ENCODE measurements around the gene SIAH3.

- TF ChIP-seq POLR2AphosphoS5 (IDR thresholded peaks at IDR 0.05; ENCODE audit: low read depth, low read length) (no peak), SIN3A (IDR thresholded peaks at IDR 0.05; ENCODE audit: borderline replicate concordance, insufficient read depth, low read length) (no peak), REST (IDR thresholded peaks at IDR 0.05; ENCODE audit: insufficient read depth in 1 of 2, low read depth in 2 of 2, low read length in 2 of 2) (no peak), TAF1 (IDR thresholded peaks at IDR 0.05; ENCODE audit: borderline replicate concordance, insufficient read depth, low read length) (no peak), FOXP2 (optimal IDR thresholded peaks at IDR 0.05; ENCODE audit: borderline replicate concordance, extremely low read depth, extremely low read length, insufficient read depth) (no peak)
Observed at GRCh38 chr13:45733361-45733760, 118.2 kb downstream of the SIAH3 start.
